Smooth muscle cell (in vitro differentiated cells): ENCODE measurements around the gene ZNF771. TPM values are rescaled to one million over a fixed set of nuclear protein-coding genes. Genes with fewer than 3 reads are reported as not detected.

Source experiments
- DNase-seq: peaks from one replicate; lab custom pipeline; 2025; ENCODE audit not compliant: unreplicated experiment; lab: John Stamatoyannopoulos, UW
- H2AFZ ChIP-seq: fragments of 200-600 bp; sonication (generic); 2 replicates; pipeline ENCODE4 v1.6.0; 2016; ENCODE audit warnings: antibody characterized with exemption, low read depth, mild to moderate bottlenecking
- H3F3A ChIP-seq: fragments of 200-600 bp; sonication (generic); 2 replicates; pipeline ENCODE4 v1.6.0; 2017; ENCODE audit warnings: antibody characterized with exemption, low read depth
- H3K27ac ChIP-seq: fragments of 200-600 bp; sonication (generic); 2 replicates; pipeline ENCODE4 v1.5.1; 2016; ENCODE audit warnings: low read depth, mild to moderate bottlenecking
- H3K27me3 ChIP-seq: fragments of 200-600 bp; sonication (generic); 2 replicates; pipeline ENCODE4 v1.6.1; 2016; ENCODE audit warnings: low read depth, mild to moderate bottlenecking
- H3K36me3 ChIP-seq: fragments of 200-600 bp; sonication (generic); 2 replicates; pipeline ENCODE4 v1.5.1; 2016; ENCODE audit warnings: low read depth
- H3K4me1 ChIP-seq: fragments of 200-600 bp; sonication (generic); 2 replicates; pipeline ENCODE4 v1.5.1; 2016; ENCODE audit warnings: low read depth
- H3K4me2 ChIP-seq: fragments of 200-600 bp; sonication (generic); 2 replicates; pipeline ENCODE4 v1.6.0; 2016; ENCODE audit warnings: mild to moderate bottlenecking
- H3K4me3 ChIP-seq: fragments of 200-600 bp; sonication (generic); 2 replicates; pipeline ENCODE4 v1.5.1; 2016; ENCODE audit warnings: mild to moderate bottlenecking
- H3K79me2 ChIP-seq: fragments of 200-600 bp; sonication (generic); 2 replicates; pipeline ENCODE4 v1.6.0; 2016; ENCODE audit warnings: low read depth, mild to moderate bottlenecking
- H3K9ac ChIP-seq: fragments of 200-600 bp; sonication (generic); 2 replicates; pipeline ENCODE4 v1.6.0; 2016; ENCODE audit warnings: low read depth
- H3K9me3 ChIP-seq: fragments of 200-600 bp; sonication (generic); replicated peaks from 2 replicates; pipeline ENCODE4 v1.5.1; 2016; ENCODE audit warnings: low read depth
- H4K20me1 ChIP-seq: fragments of 200-600 bp; sonication (generic); 2 replicates; pipeline ENCODE4 v1.6.0; 2016; ENCODE audit warnings: low read depth
- CTCF ChIP-seq: fragments of 200-600 bp; sonication (generic); IDR thresholded peaks from 2 replicates; pipeline ENCODE4 v1.5.1; 2017; ENCODE audit warnings: borderline replicate concordance, mild to moderate bottlenecking, antibody characterized with exemption; ENCODE audit not compliant: insufficient read depth, poor library complexity, severe bottlenecking
- WGBS: methylation state at CpG from one replicate; pipeline ENCODE4 v1.1.7; 2016; ENCODE audit warnings: low lambda C conversion rate; 5-methylcytosine and 5-hydroxymethylcytosine counted together
- polyA plus RNA-seq: library from polyadenylated mRNA; unstranded; fragments of >200 nt; fragmentation: Nextera tagmentation; extraction: Ambion mirVana; gene quantifications from 2 replicates; pipeline ENCODE4 v1.2.1, GENCODE V29; 2016
- total RNA-seq: library from RNA; depleted of rRNA; stranded (reverse); fragments of >200 nt; gene quantifications from 2 replicates; pipeline ENCODE4 v1.2.3, GENCODE V29; 2014

ZNF771 gene
- total and polyA plus RNA-seq, 2 experiments from 2014 or later, result 7.2 to 20.9 TPM

GRCh38 chr16:30369091-30369937, 38.1 kb upstream of the ZNF771 start:
- Histone ChIP-seq H3K79me2 (peaks cover 56% of the 10 kb centered on the region), H3K4me2 (peak overlapping the region; percentile 93), H3K27me3 (no peaks in the 10 kb centered on the region), H3K4me3 (peak overlapping the region; percentile 59), H2AFZ (no peak overlapping the region), H3K36me3 (no peaks in the 10 kb centered on the region), H4K20me1 (peaks cover 54% of the 10 kb centered on the region), H3K9me3 (no peaks in the 10 kb centered on the region), H3K27ac (peak overlapping the region; percentile 69), H3F3A (peaks cover 4% of the 10 kb centered on the region), H3K4me1 (peaks cover 20% of the 10 kb centered on the region), H3K9ac (peak overlapping the region; percentile 67)
- no peak for TF ChIP-seq CTCF
- 18% methylated on average over 36 of the region's 45 CpGs for WGBS
- DNase-seq, result no peak

- WGBS, result 0% methylated on average over 5 of the region's 76 CpGs
- TF ChIP-seq CTCF, result peak; percentile 10
- Histone ChIP-seq H2AFZ (no peak overlapping the region), H3K36me3 (no peaks in the 10 kb centered on the region), H3K27ac (peak overlapping the region; percentile 69), H3K79me2 (peaks cover 49% of the 10 kb centered on the region), H3K4me3 (peak overlapping the region; percentile 59), H3F3A (peaks cover 4% of the 10 kb centered on the region), H3K9ac (peak overlapping the region; percentile 67), H3K27me3 (no peaks in the 10 kb centered on the region), H3K9me3 (no peaks in the 10 kb centered on the region), H3K4me2 (peak overlapping the region; percentile 93), H4K20me1 (peaks cover 48% of the 10 kb centered on the region), H3K4me1 (peaks cover 20% of the 10 kb centered on the region)
- no peak for DNase-seq
These were observed 37.4 kb upstream of the ZNF771 start for GRCh38 chr16:30369938-30370455.

GRCh38 chr16:30370456-30371247, 36.8 kb upstream of the ZNF771 start, which contains the start of gene TBC1D10B:
TSS of gene TBC1D10B (minus strand) at chr16:30370494. CDS start at chr16:30370183, 311 bp downstream.
- Histone ChIP-seq H3F3A (peaks cover 4% of the 10 kb centered on the region), H2AFZ (peak within 1 kb of the TSS; percentile 4), H3K27me3 (no peaks in the 10 kb centered on the region), H3K36me3 (no peaks in the 10 kb centered on the region), H3K27ac (peak within 1 kb of the TSS; percentile 69), H3K79me2 (peaks cover 42% of the 10 kb centered on the region), H3K4me2 (peak within 1 kb of the TSS; percentile 93), H3K9me3 (no peaks in the 10 kb centered on the region), H3K4me1 (peaks cover 22% of the 10 kb centered on the region), H3K9ac (peak within 1 kb of the TSS; percentile 67), H4K20me1 (peaks cover 41% of the 10 kb centered on the region), H3K4me3 (peak within 1 kb of the TSS; percentile 59)
- DNase-seq, result peak; percentile 92
- under 1% methylated on average over 39 of the region's 40 CpGs for WGBS
- TF ChIP-seq CTCF, result peak; percentile 5
